Liver (tissue), 3 donors: ENCODE measurements around the gene DDR2.

Source experiments
- EGR1 ChIP-seq, 2 donors: IDR thresholded peaks; 2 replicates each; pipeline ENCODE4 v1.6.1; 2016 to 2018; ENCODE audit warnings: antibody characterized with exemption in 2 of 2, low read depth in 2 of 2
- FOXA1 ChIP-seq: IDR thresholded peaks from 2 replicates; pipeline ENCODE4 v1.6.1; 2016; ENCODE audit warnings: antibody characterized with exemption
- GABPA ChIP-seq, 2 donors: IDR thresholded peaks in 1 of 2; conservative IDR thresholded peaks in 1 of 2; 2 replicates each; pipeline ENCODE4 v1.6.1; 2016; ENCODE audit warnings: antibody characterized with exemption in 2 of 2, mild to moderate bottlenecking in 1 of 2, moderate library complexity in 1 of 2
- HNF4G ChIP-seq: IDR thresholded peaks from 2 replicates; pipeline ENCODE4 v1.6.1; 2016; ENCODE audit warnings: antibody characterized with exemption
- JUND ChIP-seq, 2 donors: IDR thresholded peaks; 2 replicates each; pipeline ENCODE4 v1.6.1; 2016; ENCODE audit warnings: antibody characterized with exemption in 2 of 2
- NR2F2 ChIP-seq: IDR thresholded peaks from 2 replicates; pipeline ENCODE4 v1.6.1; 2016; ENCODE audit warnings: antibody characterized with exemption
- RAD21 ChIP-seq, 2 donors: IDR thresholded peaks; 2 replicates each; pipeline ENCODE4 v1.6.1; 2016; ENCODE audit warnings: antibody characterized with exemption in 2 of 2, mild to moderate bottlenecking in 2 of 2
- RXRA ChIP-seq, 2 donors: IDR thresholded peaks; 2 replicates each; pipeline ENCODE4 v1.6.1; 2017 to 2018; ENCODE audit warnings: antibody characterized with exemption in 2 of 2, mild to moderate bottlenecking in 1 of 2
- TAF1 ChIP-seq: conservative IDR thresholded peaks from 2 replicates; pipeline ENCODE4 v1.6.1; 2016; ENCODE audit warnings: antibody characterized with exemption, mild to moderate bottlenecking
- YY1 ChIP-seq: IDR thresholded peaks from 2 replicates; pipeline ENCODE4 v1.6.1; 2016; ENCODE audit warnings: antibody characterized with exemption, mild to moderate bottlenecking
- TF ChIP-seq, protein P1 (sequence below): fragments of 150-350 bp; IDR thresholded peaks from 2 replicates; pipeline ENCODE4 v1.5.1; 2017; ENCODE audit warnings: improper control_type of control experiment, low read depth, low read length; ENCODE audit not compliant: missing input control
- TF ChIP-seq, protein P2 (sequence below): IDR thresholded peaks from 2 replicates; pipeline ENCODE4 v1.6.1; 2016; ENCODE audit warnings: antibody characterized with exemption
- TF ChIP-seq, protein P3 (sequence below): IDR thresholded peaks from 2 replicates; pipeline ENCODE4 v1.6.1; 2016; ENCODE audit warnings: antibody characterized with exemption, mild to moderate bottlenecking
- TF ChIP-seq, protein P4 (sequence below): IDR thresholded peaks from 2 replicates; pipeline ENCODE4 v1.6.1; 2016; ENCODE audit warnings: antibody characterized with exemption
- donor health status: healthy.
- donor health status: healthy.

DNA sequence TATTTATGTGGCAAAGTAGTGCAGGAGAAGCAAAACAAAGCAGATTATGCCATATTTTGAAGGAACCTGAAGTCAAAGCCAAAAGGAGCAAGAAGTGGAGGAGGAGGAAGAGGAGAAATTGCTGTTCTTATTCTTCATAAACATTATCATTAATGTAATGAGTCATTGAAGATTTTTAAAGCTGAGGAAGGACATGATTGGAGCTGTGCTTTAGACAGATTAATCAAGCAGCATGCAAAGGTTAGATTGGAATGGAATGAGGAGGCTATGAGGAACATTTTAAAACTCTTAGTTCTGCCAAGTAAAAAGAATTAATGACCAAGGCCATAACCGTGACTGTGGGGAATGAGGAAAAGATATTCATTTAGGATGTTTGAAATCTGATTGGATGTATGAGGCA is 125.2 kb downstream of the DDR2 start:
- TF ChIP-seq, protein P1, sequence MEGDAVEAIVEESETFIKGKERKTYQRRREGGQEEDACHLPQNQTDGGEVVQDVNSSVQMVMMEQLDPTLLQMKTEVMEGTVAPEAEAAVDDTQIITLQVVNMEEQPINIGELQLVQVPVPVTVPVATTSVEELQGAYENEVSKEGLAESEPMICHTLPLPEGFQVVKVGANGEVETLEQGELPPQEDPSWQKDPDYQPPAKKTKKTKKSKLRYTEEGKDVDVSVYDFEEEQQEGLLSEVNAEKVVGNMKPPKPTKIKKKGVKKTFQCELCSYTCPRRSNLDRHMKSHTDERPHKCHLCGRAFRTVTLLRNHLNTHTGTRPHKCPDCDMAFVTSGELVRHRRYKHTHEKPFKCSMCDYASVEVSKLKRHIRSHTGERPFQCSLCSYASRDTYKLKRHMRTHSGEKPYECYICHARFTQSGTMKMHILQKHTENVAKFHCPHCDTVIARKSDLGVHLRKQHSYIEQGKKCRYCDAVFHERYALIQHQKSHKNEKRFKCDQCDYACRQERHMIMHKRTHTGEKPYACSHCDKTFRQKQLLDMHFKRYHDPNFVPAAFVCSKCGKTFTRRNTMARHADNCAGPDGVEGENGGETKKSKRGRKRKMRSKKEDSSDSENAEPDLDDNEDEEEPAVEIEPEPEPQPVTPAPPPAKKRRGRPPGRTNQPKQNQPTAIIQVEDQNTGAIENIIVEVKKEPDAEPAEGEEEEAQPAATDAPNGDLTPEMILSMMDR: no peak
- no peak for TF ChIP-seq JUND (IDR thresholded peaks at IDR 0.05)
- no peak for TF ChIP-seq NR2F2
- TF ChIP-seq GABPA (IDR thresholded peaks at IDR 0.05 in 1 of 2, conservative IDR thresholded peaks at IDR 0.05 in 1 of 2): no peak
- TF ChIP-seq, protein P2, sequence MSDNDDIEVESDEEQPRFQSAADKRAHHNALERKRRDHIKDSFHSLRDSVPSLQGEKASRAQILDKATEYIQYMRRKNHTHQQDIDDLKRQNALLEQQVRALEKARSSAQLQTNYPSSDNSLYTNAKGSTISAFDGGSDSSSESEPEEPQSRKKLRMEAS: no peak
- TF ChIP-seq, protein P3, sequence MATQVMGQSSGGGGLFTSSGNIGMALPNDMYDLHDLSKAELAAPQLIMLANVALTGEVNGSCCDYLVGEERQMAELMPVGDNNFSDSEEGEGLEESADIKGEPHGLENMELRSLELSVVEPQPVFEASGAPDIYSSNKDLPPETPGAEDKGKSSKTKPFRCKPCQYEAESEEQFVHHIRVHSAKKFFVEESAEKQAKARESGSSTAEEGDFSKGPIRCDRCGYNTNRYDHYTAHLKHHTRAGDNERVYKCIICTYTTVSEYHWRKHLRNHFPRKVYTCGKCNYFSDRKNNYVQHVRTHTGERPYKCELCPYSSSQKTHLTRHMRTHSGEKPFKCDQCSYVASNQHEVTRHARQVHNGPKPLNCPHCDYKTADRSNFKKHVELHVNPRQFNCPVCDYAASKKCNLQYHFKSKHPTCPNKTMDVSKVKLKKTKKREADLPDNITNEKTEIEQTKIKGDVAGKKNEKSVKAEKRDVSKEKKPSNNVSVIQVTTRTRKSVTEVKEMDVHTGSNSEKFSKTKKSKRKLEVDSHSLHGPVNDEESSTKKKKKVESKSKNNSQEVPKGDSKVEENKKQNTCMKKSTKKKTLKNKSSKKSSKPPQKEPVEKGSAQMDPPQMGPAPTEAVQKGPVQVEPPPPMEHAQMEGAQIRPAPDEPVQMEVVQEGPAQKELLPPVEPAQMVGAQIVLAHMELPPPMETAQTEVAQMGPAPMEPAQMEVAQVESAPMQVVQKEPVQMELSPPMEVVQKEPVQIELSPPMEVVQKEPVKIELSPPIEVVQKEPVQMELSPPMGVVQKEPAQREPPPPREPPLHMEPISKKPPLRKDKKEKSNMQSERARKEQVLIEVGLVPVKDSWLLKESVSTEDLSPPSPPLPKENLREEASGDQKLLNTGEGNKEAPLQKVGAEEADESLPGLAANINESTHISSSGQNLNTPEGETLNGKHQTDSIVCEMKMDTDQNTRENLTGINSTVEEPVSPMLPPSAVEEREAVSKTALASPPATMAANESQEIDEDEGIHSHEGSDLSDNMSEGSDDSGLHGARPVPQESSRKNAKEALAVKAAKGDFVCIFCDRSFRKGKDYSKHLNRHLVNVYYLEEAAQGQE: no peak
- TF ChIP-seq TAF1: no peak
- no peak for TF ChIP-seq RXRA (IDR thresholded peaks at IDR 0.05)
- TF ChIP-seq YY1: no peak
- TF ChIP-seq, protein P4, sequence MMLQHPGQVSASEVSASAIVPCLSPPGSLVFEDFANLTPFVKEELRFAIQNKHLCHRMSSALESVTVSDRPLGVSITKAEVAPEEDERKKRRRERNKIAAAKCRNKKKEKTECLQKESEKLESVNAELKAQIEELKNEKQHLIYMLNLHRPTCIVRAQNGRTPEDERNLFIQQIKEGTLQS: no peak
- no peak for TF ChIP-seq FOXA1
- TF ChIP-seq EGR1 (IDR thresholded peaks at IDR 0.05; ENCODE audit: low read depth in 2 of 2): no peak
- TF ChIP-seq HNF4G: no peak
- TF ChIP-seq RAD21 (IDR thresholded peaks at IDR 0.05): no peak
